Spleen (tissue), 7 donors: Measurements from ENCODE around the gene GNAZ.

ENCODE experiments used
- CTCF ChIP-seq, 11 experiments: fragments of 200-600 bp in 7 of 11; fragments of 450-650 bp in 4 of 11; sonication (generic) in 4 of 11; IDR thresholded peaks in 8 of 11; conservative IDR thresholded peaks in 3 of 11; 1 replicate in 7 of 11; 2 replicates in 4 of 11; pipeline versions ENCODE4 v1.4.0 to v1.8.0; 2016 to 2021; ENCODE audit warnings: antibody characterized with exemption in 11 of 11, inconsistent platforms in 4 of 11, mild to moderate bottlenecking in 1 of 11
- POLR2A ChIP-seq, 3 donors: fragments of 450-650 bp; IDR thresholded peaks; one replicate each; pipeline ENCODE4 v1.5.1; 2017; ENCODE audit warnings: antibody characterized with exemption in 3 of 3, mild to moderate bottlenecking in 1 of 3
- POLR2AphosphoS5 ChIP-seq, 3 donors: sonication (generic); formaldehyde crosslinking; IDR thresholded peaks; one replicate each; pipeline ENCODE4 v1.5.1; 2017; ENCODE audit warnings: antibody characterized with exemption in 3 of 3
- donor health status: DM: no; HTN: no; CAD: no; lungs with moderate emphysema.
- donor health status: DM: no; HTN: no; CAD: no.
- donor health status: DM: no; HTN: no; CAD: no.

GRCh38 chr22:23130697-23131096 lies 60.4 kb downstream of the GNAZ start:
- no peak for TF ChIP-seq POLR2AphosphoS5 (IDR thresholded peaks at IDR 0.05)
- TF ChIP-seq CTCF (IDR thresholded peaks at IDR 0.05 in 8 of 11, conservative IDR thresholded peaks at IDR 0.05 in 3 of 11), result no peak
- no peak for TF ChIP-seq POLR2A (IDR thresholded peaks at IDR 0.05)
